Nephron progenitor cell (in vitro differentiated cells): ENCODE measurements around the gene GINS1.

Experiments
- DNase-seq: peaks from one replicate; pipeline ENCODE4 v3.0.0; 2021
- H3K27ac Mint-ChIP-seq: 2 replicates; pipeline ENCODE4 v1.8.0; 2021; ENCODE audit warnings: mild to moderate bottlenecking, moderate library complexity, mixed read lengths
- H3K27me3 Mint-ChIP-seq: 2 replicates; pipeline ENCODE4 v1.8.0; 2021; ENCODE audit warnings: mild to moderate bottlenecking, low read depth, mixed read lengths; ENCODE audit not compliant: poor library complexity
- H3K36me3 Mint-ChIP-seq: 2 replicates; pipeline ENCODE4 v1.8.0; 2021; ENCODE audit warnings: low read depth, mixed read lengths
- H3K4me1 Mint-ChIP-seq: 2 replicates; pipeline ENCODE4 v1.8.0; 2021; ENCODE audit warnings: mixed read lengths
- H3K4me3 Mint-ChIP-seq: 2 replicates; pipeline ENCODE4 v1.8.0; 2021; ENCODE audit warnings: mild to moderate bottlenecking, moderate library complexity, mixed read lengths
- H3K9me3 Mint-ChIP-seq: 2 replicates; pipeline ENCODE4 v1.8.0; 2021; ENCODE audit warnings: mild to moderate bottlenecking, moderate library complexity, mixed read lengths
- TF ChIP-seq, protein P1 (sequence below): fragments of 200-600 bp; sonication (generic); IDR thresholded peaks from 2 replicates; pipeline ENCODE4 v1.5.0; 2021; ENCODE audit warnings: antibody characterized with exemption

Gene GINS1

DNA sequence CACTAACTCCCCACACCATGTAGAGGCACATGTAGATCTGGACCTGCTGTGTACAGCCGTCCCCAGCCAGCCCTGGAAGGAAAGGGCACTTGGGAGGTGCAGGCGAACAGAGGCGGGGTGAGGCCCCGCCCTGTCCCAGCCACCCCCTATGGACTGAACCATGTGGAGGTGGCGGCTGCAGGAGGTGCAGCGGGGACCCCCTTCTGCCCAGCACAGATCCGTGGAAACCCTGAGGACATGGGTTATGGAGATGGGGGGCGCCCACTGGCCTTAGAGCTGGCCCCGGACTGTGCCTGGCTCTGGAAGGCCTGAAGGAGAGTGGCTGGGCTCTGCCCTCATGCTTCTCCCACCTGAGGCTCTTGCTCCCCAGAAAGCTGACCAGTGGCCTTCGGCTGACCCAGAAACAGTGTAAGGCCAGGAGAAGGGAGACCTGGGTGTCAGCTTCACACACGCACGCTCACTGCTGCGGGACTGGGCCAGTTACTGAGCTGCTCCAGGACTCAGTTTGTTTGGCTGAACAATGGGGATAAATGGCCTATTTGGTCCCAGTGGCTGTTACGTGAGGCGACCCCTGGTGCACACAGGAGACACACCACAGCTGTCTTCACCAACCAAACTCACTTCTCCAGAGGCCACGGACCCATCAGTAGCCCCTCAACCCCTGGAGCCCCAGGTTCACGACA, 87.2 kb downstream of the GINS1 start:
- Mint-ChIP-seq H3K4me3 (no peak overlapping the region), H3K36me3 (peaks cover 31% of the 10 kb centered on the region)

DNA sequence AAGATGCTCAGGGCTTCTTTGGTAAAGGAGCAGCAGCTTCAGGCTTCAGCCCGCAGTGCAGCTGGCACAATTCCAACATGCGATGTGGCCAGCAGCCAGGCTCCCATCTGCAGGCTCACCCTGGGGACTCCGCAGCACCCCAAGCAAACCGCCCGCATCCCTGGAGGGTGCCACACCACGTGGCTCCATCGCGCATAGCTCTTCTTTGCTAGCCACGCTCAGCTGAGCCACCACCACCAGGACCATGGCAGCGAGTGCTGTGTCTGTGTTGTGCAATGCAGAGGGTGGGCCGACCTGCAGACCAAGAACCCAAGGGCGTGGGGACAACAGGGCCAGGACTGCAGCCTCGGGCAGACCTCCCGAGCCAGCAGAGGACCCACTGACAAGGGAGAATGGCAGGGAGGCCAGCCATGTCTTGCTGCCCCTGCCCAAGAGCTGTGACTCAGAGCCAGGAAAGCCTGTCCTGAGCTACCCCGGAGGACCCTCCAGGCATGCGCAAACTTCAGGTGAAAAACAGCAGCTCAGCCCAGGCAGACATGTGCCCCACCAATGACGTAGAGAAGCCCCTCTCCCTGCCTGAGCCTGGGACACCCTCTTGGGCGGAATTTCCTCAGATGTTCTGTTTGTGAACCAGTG, 87.8 kb downstream of the GINS1 start:
- no peak for DNase-seq
- Mint-ChIP-seq H3K27me3 (no peaks in the 10 kb centered on the region), H3K27ac (no peak overlapping the region), H3K4me3 (no peak overlapping the region), H3K9me3 (no peaks in the 10 kb centered on the region), H3K36me3 (peaks cover 24% of the 10 kb centered on the region), H3K4me1 (no peaks in the 10 kb centered on the region)
- TF ChIP-seq, protein P1, sequence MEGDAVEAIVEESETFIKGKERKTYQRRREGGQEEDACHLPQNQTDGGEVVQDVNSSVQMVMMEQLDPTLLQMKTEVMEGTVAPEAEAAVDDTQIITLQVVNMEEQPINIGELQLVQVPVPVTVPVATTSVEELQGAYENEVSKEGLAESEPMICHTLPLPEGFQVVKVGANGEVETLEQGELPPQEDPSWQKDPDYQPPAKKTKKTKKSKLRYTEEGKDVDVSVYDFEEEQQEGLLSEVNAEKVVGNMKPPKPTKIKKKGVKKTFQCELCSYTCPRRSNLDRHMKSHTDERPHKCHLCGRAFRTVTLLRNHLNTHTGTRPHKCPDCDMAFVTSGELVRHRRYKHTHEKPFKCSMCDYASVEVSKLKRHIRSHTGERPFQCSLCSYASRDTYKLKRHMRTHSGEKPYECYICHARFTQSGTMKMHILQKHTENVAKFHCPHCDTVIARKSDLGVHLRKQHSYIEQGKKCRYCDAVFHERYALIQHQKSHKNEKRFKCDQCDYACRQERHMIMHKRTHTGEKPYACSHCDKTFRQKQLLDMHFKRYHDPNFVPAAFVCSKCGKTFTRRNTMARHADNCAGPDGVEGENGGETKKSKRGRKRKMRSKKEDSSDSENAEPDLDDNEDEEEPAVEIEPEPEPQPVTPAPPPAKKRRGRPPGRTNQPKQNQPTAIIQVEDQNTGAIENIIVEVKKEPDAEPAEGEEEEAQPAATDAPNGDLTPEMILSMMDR, result no peak

More for the DNA sequence above, 87.2 kb downstream of the GINS1 start:
- DNase-seq, result no peak
- Mint-ChIP-seq H3K27ac (peak overlapping the region; percentile 55), H3K4me1 (no peaks in the 10 kb centered on the region), H3K9me3 (no peaks in the 10 kb centered on the region), H3K27me3 (no peaks in the 10 kb centered on the region)
- TF ChIP-seq, protein P1, result no peak

DNA sequence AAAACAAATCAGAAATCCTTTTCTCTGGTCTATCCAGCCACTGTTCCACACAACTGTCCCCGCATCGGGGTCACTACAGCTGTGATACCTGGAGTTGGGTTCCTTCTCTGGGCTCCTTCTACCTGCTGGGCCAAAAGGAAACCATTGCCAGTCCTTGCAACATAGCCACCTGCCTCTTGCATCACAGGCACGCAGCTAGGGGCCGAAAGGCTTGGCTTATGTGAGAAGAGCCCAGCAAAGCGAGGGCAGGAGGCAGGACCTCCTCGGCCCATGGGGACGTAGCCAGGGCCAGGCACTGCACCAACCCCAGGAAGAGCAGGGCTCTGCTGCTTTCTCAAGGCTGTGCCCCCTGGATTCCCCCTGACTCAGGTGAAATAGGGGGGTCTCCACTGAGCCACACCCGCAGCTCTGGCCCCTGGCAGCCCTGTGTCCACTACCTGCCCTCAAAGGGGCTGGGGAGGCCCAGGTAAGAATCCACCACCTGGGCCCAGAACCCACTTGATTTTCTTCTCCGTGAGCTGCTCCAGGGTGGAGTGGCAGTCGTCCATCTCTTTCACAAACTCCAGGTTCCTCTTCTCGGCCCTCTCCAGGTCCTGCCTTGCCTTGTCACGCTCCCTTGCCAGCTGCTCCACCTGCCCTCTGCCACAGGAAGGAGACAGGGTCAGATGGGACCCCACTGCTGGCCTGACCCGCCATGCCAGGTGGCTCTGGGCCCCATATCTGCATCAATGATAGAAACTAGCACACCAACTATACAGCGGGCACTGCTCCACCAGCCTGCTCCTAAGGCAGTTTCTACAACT, 88.9 kb downstream of the GINS1 start:
- TF ChIP-seq, protein P1, result no peak
- H3K4me3 Mint-ChIP-seq, result no peak overlapping the region
- no peaks in the 10 kb centered on the region for H3K4me1 Mint-ChIP-seq
- no peaks in the 10 kb centered on the region for H3K27me3 Mint-ChIP-seq
- DNase-seq, result no peak
- H3K36me3 Mint-ChIP-seq, result peaks cover 29% of the 10 kb centered on the region
- no peaks in the 10 kb centered on the region for H3K9me3 Mint-ChIP-seq
- H3K27ac Mint-ChIP-seq, result no peak overlapping the region

DNA sequence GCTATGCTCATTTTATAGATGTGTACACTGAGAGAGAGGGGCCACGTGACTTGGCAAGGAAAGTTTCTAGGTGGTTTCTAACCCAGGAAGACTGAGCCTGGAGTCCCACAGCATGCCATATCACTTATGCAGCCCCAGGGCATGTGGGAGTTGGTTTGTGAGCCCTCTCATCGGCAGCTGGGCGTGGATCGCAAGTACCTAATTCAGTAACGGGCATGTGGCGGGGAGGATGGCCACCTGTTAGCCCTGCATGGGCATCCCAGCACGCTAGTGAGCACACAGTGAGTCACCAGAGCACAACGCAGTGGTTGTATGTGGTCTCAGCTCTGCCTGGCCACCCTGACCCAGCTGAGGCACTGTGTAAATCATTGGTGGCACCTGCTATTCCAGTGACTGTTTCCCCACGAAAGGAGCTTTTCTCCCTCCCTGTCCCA, 89.5 kb downstream of the GINS1 start:
- no peaks in the 10 kb centered on the region for H3K27me3 Mint-ChIP-seq

DNA sequence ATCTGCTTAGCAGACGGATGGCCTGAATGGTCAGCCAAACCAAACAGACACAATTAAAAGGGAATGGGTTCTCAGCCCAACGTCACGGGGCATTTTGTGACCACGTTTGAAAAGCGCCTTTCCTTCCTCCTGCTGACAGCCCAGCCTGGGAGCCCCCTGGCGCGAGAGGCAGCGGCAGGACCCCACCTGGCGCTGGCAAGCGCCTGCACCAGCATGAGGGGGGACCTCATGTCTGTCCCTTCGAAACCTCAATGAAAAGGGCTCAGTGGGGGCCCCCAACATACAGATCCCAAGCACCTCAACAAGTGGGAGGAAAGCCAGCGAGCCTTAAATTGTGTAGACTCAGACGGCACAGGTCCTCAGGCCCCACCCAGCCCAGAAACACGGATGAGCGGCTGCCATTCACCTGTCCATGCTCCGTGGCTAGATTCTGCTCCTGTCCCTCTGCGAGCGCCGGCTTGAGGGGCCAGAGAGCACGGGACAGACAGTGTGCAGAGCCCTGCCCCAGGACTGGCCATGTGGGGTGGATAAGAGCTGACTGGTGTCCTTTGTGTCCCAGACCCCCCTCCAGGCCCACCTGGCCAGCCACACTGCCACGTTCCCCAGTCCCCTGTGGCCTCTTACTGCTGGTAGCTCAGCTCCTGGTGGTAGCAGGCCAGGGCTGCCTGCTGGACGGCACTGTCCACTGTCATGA, 90.3 kb downstream of the GINS1 start:
- Mint-ChIP-seq H3K27me3 (no peaks in the 10 kb centered on the region), H3K36me3 (peaks cover 31% of the 10 kb centered on the region), H3K27ac (no peak overlapping the region), H3K9me3 (no peaks in the 10 kb centered on the region), H3K4me3 (no peak overlapping the region), H3K4me1 (no peaks in the 10 kb centered on the region)
- TF ChIP-seq, protein P1, result no peak
- no peak for DNase-seq

More for the DNA sequence above, 89.5 kb downstream of the GINS1 start:
- no peak for DNase-seq
- Mint-ChIP-seq H3K4me1 (no peaks in the 10 kb centered on the region), H3K27ac (no peak overlapping the region), H3K9me3 (no peaks in the 10 kb centered on the region), H3K4me3 (no peak overlapping the region), H3K36me3 (peaks cover 27% of the 10 kb centered on the region)
- TF ChIP-seq, protein P1, result no peak
